ENCODE results near the gene TMEM198.

Gene TMEM198

GRCh38 chr2:219526320-219527075 is 17.3 kb upstream of the TMEM198 start:
- FAIRE-seq: no peak

- FAIRE-seq: no peak
Observed at GRCh38 chr2:219527076-219527394, 16.8 kb upstream of the TMEM198 start.

- FAIRE-seq: no peak
Observed at GRCh38 chr2:219527472-219527871, 16.4 kb upstream of the TMEM198 start.

- FAIRE-seq: no peak
Observed at GRCh38 chr2:219530048-219530963, 13.5 kb upstream of the TMEM198 start.

GRCh38 chr2:219531639-219532377 is 12.0 kb upstream of the TMEM198 start:
- FAIRE-seq: no peak

GRCh38 chr2:219532378-219532649 is 11.5 kb upstream of the TMEM198 start:
- no peak for FAIRE-seq

GRCh38 chr2:219533930-219534661 is 9.7 kb upstream of the TMEM198 start:
- no peak for FAIRE-seq

- FAIRE-seq: no peak
Observed at GRCh38 chr2:219536425-219536824, 7.4 kb upstream of the TMEM198 start.

- no peak for FAIRE-seq
Observed at GRCh38 chr2:219536967-219537366, 6.9 kb upstream of the TMEM198 start.

GRCh38 chr2:219537657-219538488 is 6.0 kb upstream of the TMEM198 start:
- FAIRE-seq: no peak

- no peak for FAIRE-seq
Observed at GRCh38 chr2:219538504-219538951, 5.3 kb upstream of the TMEM198 start.

- no peak for FAIRE-seq
Observed at GRCh38 chr2:219538956-219539788, 4.7 kb upstream of the TMEM198 start.

- FAIRE-seq: no peak
Observed at GRCh38 chr2:219539926-219540678, 3.7 kb upstream of the TMEM198 start.

- FAIRE-seq: no peak
Observed at GRCh38 chr2:219540784-219541504, 2.9 kb upstream of the TMEM198 start.

GRCh38 chr2:219541611-219542180 is 2.1 kb upstream of the TMEM198 start:
- no peak for FAIRE-seq

- no peak for FAIRE-seq
Observed at GRCh38 chr2:219542931-219543595, 765 bp upstream of the TMEM198 start.

- no peak for FAIRE-seq
Observed at GRCh38 chr2:219544567-219544966, 739 bp downstream of the TMEM198 start.

- FAIRE-seq: no peak
Observed at GRCh38 chr2:219545295-219545942, 1.6 kb downstream of the TMEM198 start.
